Tibial nerve (tissue), 4 donors: ENCODE results near the gene RPAIN.

Source experiments
- CTCF ChIP-seq, 5 experiments: fragments of 200-600 bp in 3 of 5; fragments of 450-650 bp in 2 of 5; sonication (generic) in 3 of 5; IDR thresholded peaks; one replicate each; pipeline ENCODE4 v1.5.1; 2016 to 2019; ENCODE audit warnings: antibody characterized with exemption in 5 of 5, mild to moderate bottlenecking in 3 of 5, moderate library complexity in 2 of 5
- EP300 ChIP-seq, 2 donors: sonication (generic); formaldehyde crosslinking; IDR thresholded peaks; one replicate each; pipeline ENCODE4 v1.6.1; 2017; ENCODE audit warnings: antibody characterized with exemption in 2 of 2, mild to moderate bottlenecking in 1 of 2
- POLR2A ChIP-seq, 2 donors: fragments of 450-650 bp; IDR thresholded peaks; one replicate each; pipeline ENCODE4 v1.6.1; 2017; ENCODE audit warnings: antibody characterized with exemption in 2 of 2, mild to moderate bottlenecking in 2 of 2, moderate library complexity in 2 of 2

- TF ChIP-seq CTCF (IDR thresholded peaks at IDR 0.05) (no peak), EP300 (IDR thresholded peaks at IDR 0.05) (no peak), POLR2A (IDR thresholded peaks at IDR 0.05) (no peak)
Observed at GRCh38 chr17:5430413-5430999, 10.5 kb downstream of the RPAIN start.
